ENCODE results near the gene TSPAN6. TPM values are rescaled to one million over a fixed set of nuclear protein-coding genes. Genes with fewer than 3 reads are reported as not detected.

TSPAN6 gene
- total RNA-seq, 1 donor from 2014 or later, result 205 TPM

GRCh38 chrX:100650841-100651240 is 14.2 kb upstream of the TSPAN6 start:
- Histone ChIP-seq H3K9me3 (ENCODE audit: low read depth) (no peaks in the 10 kb centered on the region), H3F3A (ENCODE audit: low read depth) (no peaks in the 10 kb centered on the region), H3K9ac (no peak overlapping the region), H3K4me2 (no peak overlapping the region), H3K27me3 (no peaks in the 10 kb centered on the region), H3K36me3 (no peaks in the 10 kb centered on the region), H3K27ac (no peak overlapping the region), H3K4me3 (no peak overlapping the region), H4K20me1 (ENCODE audit: low read depth) (no peaks in the 10 kb centered on the region), H3K4me1 (peaks cover 5% of the 10 kb centered on the region), H3K79me2 (ENCODE audit: low read depth) (no peaks in the 10 kb centered on the region), H2AFZ (replicated peaks) (no peak overlapping the region)
- Mint-ChIP-seq H3K36me3 (no peaks in the 10 kb centered on the region), H3K27me3 (ENCODE audit: insufficient read depth, low read depth) (peaks cover 3% of the 10 kb centered on the region), H3K9me3 (no peaks in the 10 kb centered on the region), H3K4me1 (peaks cover 17% of the 10 kb centered on the region), H3K4me3 (no peak overlapping the region), H3K27ac (peak overlapping the region; percentile 47)
- no peak for DNase-seq (ENCODE audit: low spot score)
- no peak for TF ChIP-seq EZH2 (IDR thresholded peaks at IDR 0.05)
- TF ChIP-seq CTCF (IDR thresholded peaks at IDR 0.05), result no peak

GRCh38 chrX:100649550-100650356 is 13.1 kb upstream of the TSPAN6 start:
- no peak overlapping the region for H3K9ac ChIP-seq
- Mint-ChIP-seq H3K36me3 (no peaks in the 10 kb centered on the region), H3K9me3 (no peaks in the 10 kb centered on the region), H3K4me3 (no peak overlapping the region), H3K27me3 (ENCODE audit: insufficient read depth, low read depth) (peaks cover 3% of the 10 kb centered on the region), H3K27ac (no peak overlapping the region), H3K4me1 (peaks cover 17% of the 10 kb centered on the region)
- no peaks in the 10 kb centered on the region for H3K79me2 ChIP-seq (ENCODE audit: low read depth)
- no peak overlapping the region for H3K4me2 ChIP-seq
- H3K4me1 ChIP-seq, result peaks cover 5% of the 10 kb centered on the region
- peak; percentile 51 for DNase-seq (ENCODE audit: low spot score)
- H3K27ac ChIP-seq, result no peak overlapping the region
- H3K27me3 ChIP-seq, result no peaks in the 10 kb centered on the region
- no peak overlapping the region for H2AFZ ChIP-seq (replicated peaks)
- no peaks in the 10 kb centered on the region for H3F3A ChIP-seq (ENCODE audit: low read depth)
- no peaks in the 10 kb centered on the region for H3K36me3 ChIP-seq
- H3K9me3 ChIP-seq (ENCODE audit: low read depth), result no peaks in the 10 kb centered on the region
- H4K20me1 ChIP-seq (ENCODE audit: low read depth), result no peaks in the 10 kb centered on the region
- H3K4me3 ChIP-seq, result no peak overlapping the region
- no peak for TF ChIP-seq EZH2phosphoT487 (IDR thresholded peaks at IDR 0.05)
- no peak for TF ChIP-seq CTCF (IDR thresholded peaks at IDR 0.05)
- TF ChIP-seq EZH2 (IDR thresholded peaks at IDR 0.05), result no peak

- H3K27ac Mint-ChIP-seq, result peak overlapping the region; percentile 16
- H3K4me1 Mint-ChIP-seq, result peaks cover 18% of the 10 kb centered on the region
- H3K9me3 ChIP-seq (ENCODE audit: low read depth), result no peaks in the 10 kb centered on the region
- no peak overlapping the region for H3K4me3 ChIP-seq
- H3K27me3 ChIP-seq, result no peaks in the 10 kb centered on the region
- H3K4me3 Mint-ChIP-seq, result no peak overlapping the region
- H3K36me3 ChIP-seq, result no peaks in the 10 kb centered on the region
- no peak overlapping the region for H2AFZ ChIP-seq (replicated peaks)
- H3K36me3 Mint-ChIP-seq, result no peaks in the 10 kb centered on the region
- no peak for TF ChIP-seq EZH2 (IDR thresholded peaks at IDR 0.05)
- TF ChIP-seq EZH2phosphoT487 (IDR thresholded peaks at IDR 0.05), result no peak
- TF ChIP-seq CTCF (IDR thresholded peaks at IDR 0.05), result no peak
- H4K20me1 ChIP-seq (ENCODE audit: low read depth), result no peaks in the 10 kb centered on the region
- DNase-seq (ENCODE audit: low spot score), result peak; percentile 45
- no peaks in the 10 kb centered on the region for H3K79me2 ChIP-seq (ENCODE audit: low read depth)
- H3K9ac ChIP-seq, result no peak overlapping the region
- no peak overlapping the region for H3K27ac ChIP-seq
- H3K9me3 Mint-ChIP-seq, result no peaks in the 10 kb centered on the region
- peaks cover 5% of the 10 kb centered on the region for H3K4me1 ChIP-seq
- H3K4me2 ChIP-seq, result no peak overlapping the region
- peaks cover 3% of the 10 kb centered on the region for H3K27me3 Mint-ChIP-seq (ENCODE audit: insufficient read depth, low read depth)
- no peaks in the 10 kb centered on the region for H3F3A ChIP-seq (ENCODE audit: low read depth)
Observed at GRCh38 chrX:100648458-100649417, 12.1 kb upstream of the TSPAN6 start.
